ENCODE results near the gene HSF2BP. TPM values are rescaled to one million over a fixed set of nuclear protein-coding genes. Genes with fewer than 3 reads are reported as not detected.
"Not testable (repeated sequence)": the region's sequence is repeated elsewhere in the genome, so short reads cannot be mapped to it uniquely, and the experiment has no call there.

Gene HSF2BP
- total RNA-seq, 1 experiment from 2014 or later, result 2.6 TPM

DNA sequence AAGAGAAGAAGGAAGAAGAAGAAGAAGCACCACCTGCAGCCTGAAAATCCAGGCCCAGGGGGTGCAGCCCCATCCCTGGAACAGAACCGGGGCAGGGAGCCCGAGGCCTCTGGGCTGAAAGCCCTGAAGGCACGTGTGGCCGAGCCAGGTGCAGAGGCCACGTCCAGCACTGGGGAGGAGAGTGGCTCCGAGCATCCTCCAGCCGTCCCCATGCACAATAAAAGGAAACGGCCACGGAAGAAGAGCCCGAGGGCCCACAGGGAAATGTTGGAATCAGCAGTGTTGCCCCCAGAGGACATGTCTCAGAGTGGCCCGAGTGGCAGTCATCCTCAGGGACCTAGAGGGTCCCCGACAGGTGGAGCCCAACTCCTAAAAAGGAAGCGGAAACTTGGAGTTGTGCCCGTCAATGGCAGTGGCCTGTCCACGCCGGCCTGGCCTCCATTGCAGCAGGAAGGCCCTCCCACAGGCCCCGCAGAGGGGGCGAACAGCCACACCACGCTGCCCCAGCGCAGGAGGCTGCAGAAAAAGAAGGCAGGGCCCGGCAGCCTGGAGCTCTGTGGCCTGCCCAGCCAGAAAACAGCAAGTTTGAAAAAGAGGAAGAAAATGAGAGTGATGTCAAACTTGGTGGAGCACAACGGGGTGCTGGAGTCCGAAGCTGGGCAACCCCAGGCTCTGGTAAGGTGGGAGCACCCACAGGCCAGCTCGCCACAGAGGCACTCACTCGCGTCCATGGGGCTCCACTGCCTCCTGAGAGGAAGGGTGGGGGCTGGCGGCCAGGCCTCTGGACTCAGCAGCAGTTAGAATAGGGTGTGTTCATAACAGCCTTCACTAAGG is 28.5 kb upstream of the HSF2BP start:
- no peak for DNase-seq (ENCODE audit: low read depth)

DNA sequence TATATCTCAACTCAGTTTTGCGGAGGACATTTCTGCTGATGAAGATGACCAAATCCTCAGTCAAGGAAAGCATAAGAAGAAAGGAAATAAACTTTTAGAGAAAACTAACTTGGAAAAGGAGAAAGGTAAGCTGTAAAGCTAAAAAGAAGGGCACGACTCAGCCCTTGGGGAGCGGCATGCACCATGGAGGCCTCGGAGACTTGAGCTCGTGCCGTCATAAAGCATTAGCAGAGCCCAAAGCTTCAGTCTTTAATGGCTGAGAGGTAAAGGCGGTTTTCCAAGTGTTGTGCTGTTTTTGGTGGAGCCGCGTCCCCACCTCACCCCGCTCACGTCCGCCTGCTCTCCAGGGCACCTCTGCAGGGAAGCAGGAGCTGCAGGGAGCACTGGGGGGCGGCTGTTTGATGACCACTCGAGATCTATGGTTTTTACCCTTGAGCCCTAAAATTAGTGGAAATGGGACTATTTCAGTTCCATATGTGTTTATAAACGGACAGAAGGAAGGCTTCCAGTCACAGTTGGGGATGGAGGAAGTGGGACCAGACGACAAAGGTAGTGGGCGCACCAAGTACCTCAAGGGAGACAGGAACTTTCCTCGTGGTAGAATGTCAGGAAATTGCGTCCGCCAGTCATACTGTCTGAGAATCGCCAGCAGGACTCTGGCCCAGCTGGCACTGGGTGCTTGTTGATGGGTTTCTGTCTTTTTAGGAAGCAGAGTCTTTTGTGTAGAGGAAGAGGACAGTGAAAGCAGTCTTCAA is 27.7 kb upstream of the HSF2BP start:
- no peak for DNase-seq (ENCODE audit: low read depth)

- no peak for DNase-seq (ENCODE audit: low read depth)
These were observed 25.1 kb upstream of the HSF2BP start for GRCh38 chr21:43684424-43684823.

- no peak for DNase-seq (ENCODE audit: low read depth)
These were observed 22.4 kb upstream of the HSF2BP start for GRCh38 chr21:43681650-43682049.

GRCh38 chr21:43680421-43680820 is 21.1 kb upstream of the HSF2BP start:
- not testable (repeated sequence) for DNase-seq (ENCODE audit: low read depth)

DNA sequence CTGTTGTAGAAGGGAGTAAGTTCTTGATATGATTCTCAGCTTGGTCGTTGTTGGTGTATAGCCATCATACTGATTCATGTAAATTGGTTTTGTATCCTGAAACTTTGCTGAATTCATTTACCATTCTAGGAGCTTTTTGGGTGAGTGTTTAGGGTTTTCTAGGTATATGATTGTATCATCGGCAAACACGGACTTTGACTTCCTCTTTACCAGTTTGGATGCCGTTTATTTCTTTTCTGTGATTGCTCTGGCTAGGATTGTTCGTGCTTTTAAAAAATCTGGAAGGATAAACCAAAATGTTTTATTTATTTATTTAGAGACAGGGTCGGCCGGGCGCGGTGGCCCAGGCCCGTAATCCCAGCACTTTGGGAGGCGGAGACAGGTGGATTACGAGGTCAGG is 20.7 kb upstream of the HSF2BP start:
- DNase-seq (ENCODE audit: low read depth), result no peak

DNA sequence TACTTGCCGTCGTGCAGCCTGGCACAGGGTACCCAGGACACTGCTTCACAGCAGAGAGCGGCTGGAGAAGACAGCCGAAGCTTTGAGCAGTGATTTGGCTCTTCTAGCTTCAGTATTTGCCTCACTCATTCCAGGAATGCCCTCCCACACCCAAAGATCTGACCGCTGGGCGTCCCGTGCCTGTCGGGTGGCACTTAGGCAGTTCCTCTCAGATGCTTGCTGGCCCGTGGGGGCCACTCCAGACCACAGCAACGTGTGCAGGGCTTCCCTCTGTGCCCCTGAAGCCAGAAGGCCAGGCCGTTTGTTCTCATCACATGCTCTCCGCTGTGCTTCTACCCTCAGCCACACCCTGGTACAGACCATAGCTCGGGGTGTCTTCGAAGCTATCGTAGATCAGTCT is 17.1 kb upstream of the HSF2BP start:
- no peak for DNase-seq (ENCODE audit: low read depth)

- DNase-seq (ENCODE audit: low read depth), result no peak
These were observed 16.6 kb upstream of the HSF2BP start for GRCh38 chr21:43675871-43676270.

GRCh38 chr21:43669828-43670605 is 10.7 kb upstream of the HSF2BP start:
- DNase-seq (ENCODE audit: low read depth), result no peak

DNA sequence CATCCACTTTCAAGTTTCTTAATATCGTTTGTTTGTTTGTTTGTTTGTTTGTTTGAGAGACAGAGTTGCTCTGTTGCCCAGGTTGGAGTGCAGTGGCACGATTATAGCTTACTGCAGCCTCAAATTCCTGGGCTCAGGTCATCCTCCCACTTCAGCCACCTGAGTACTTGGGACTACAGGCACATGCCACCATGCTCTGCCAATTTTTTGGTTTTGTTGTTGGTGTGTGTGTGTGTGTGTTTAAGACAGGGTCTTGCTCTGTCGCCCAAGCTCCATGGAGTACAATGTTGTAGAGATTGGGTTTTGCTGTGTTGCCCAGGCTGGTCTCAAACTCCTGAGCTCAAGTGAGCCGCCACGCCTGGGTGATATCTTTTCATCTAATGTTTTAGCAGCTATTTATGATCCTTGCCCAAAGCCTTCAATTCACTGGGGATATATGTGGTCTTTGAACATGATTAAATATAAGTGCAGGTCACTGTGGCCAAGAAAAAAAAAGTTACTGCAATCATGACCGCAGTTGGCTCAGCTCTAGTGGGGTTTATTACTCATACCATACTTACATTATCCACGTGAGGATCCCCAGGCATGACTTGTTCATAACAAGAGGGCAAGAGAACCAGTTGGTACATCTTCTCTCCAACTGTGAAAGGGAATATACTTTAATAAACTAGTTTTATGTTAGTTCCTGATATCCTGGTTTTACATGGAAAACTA is 8.1 kb upstream of the HSF2BP start:
- DNase-seq (ENCODE audit: low read depth), result peak; percentile 96

GRCh38 chr21:43665879-43666278 is 6.6 kb upstream of the HSF2BP start:
- no peak for DNase-seq (ENCODE audit: low read depth)

DNA sequence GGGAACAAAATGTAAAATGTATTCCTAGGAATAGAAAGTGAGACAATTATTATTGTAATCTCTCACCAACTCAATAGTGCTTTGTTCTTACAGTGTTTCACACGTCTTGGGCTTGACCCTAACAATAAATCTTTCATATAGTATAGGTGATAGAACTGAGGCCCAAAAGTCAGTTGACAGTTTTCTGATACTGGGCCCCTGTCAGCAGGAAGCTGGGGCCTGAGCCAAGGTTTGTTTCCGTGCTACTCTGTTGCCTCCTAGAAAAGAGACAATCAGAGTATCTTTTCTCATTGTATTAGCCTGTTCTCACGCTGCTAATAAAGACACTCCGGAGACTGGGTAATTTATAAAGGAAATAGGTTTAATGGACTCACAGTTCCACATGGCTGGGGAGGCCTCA is 5.1 kb upstream of the HSF2BP start:
- DNase-seq (ENCODE audit: low read depth), result no peak

- DNase-seq (ENCODE audit: low read depth), result no peak
These were observed 3.7 kb upstream of the HSF2BP start for GRCh38 chr21:43663033-43663432.

- peak; percentile 19 for DNase-seq (ENCODE audit: low read depth)
These were observed 3.0 kb upstream of the HSF2BP start for GRCh38 chr21:43662286-43662685.

DNA sequence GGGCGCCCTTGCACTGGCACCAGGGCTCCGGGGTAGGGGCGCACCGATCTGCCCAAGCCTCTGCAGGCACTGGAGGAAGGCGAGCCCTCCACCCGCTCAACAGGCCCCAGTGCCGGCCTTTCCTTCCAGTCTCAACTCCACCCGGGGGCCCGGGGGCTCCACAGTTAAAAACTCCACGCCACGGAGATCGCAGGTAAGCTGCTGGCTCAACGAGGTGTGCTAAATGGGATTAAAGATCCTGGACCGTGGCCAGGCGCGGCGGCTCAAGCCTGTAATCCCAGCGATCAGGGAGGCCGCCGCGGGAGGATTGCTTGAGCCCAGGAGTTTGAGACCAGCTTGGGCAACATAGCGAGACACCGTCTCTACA is 536 bp downstream of the HSF2BP start:
- no peak for DNase-seq (ENCODE audit: low read depth)

GRCh38 chr21:43658088-43658741 is 1.1 kb downstream of the HSF2BP start:
- DNase-seq (ENCODE audit: low read depth), result no peak

DNA sequence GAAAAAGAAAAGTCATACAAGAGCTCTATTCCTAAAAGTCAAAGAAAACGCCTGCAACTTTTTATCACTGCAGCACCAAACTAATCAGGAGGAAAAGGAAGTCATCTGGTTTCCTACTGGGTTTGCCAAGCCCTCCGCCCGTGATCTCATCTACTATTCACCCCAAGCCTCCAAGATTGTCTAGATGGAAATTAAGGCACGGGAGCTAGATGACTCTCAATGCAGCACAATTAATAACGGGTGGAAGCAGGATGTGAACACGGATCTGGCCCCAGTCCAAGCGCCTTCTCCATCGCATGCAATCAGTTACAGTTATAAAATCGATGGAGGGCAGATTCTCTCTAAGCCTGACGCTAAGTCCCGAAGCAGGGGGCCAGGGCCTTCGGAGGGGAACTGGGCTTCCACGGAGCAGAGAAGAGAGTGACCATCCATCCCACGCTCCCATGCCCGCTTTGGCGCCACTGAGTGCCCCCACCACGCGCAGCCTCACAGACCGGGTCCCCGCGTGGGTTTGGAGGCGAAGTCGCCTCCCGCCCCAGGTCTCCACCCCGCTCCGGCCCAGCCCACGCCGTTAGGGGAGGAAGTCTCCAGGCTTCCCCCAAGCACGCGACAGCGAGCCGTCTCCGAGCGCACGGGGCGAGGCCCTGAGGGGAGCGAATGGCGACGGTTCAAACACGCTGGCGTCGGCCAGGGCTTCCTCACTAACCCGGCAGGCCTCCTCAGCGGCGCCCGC is 1.8 kb downstream of the HSF2BP start:
- no peak for DNase-seq (ENCODE audit: low read depth)

- peak; percentile 29 for DNase-seq (ENCODE audit: low read depth)
These were observed 4.3 kb downstream of the HSF2BP start for GRCh38 chr21:43654806-43655489.

DNA sequence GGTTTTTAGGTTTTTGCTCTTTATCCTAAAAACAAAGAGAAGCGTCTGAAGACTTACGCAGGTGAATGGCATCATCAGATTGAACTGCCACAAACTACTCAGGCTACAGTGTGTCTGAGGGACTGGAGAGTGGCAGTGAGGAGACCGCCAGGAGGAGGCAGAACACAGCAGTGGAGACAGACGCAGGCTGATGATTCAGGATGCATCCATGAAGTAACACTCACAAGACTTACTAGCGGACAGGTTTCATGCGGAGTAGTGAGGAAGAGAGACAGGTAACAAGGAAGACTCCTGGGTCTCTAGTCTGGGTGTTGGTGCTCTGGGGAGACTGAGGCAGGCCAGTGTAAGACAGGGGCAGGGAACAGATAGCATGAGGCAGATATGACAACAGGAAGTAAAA is 5.7 kb downstream of the HSF2BP start:
- DNase-seq (ENCODE audit: low read depth), result no peak

- no peak for DNase-seq (ENCODE audit: low read depth)
These were observed 6.7 kb downstream of the HSF2BP start for GRCh38 chr21:43652616-43653015.

Measured in LHCN-M2 (cell line).